Globus pallidus (tissue), 1 donor: ENCODE measurements around the gene MMAB.

Experiments
- DNase-seq: peaks from one replicate; pipeline ENCODE4 v3.0.0-alpha.2; 2015; ENCODE audit warnings: low spot score

Gene MMAB

DNA sequence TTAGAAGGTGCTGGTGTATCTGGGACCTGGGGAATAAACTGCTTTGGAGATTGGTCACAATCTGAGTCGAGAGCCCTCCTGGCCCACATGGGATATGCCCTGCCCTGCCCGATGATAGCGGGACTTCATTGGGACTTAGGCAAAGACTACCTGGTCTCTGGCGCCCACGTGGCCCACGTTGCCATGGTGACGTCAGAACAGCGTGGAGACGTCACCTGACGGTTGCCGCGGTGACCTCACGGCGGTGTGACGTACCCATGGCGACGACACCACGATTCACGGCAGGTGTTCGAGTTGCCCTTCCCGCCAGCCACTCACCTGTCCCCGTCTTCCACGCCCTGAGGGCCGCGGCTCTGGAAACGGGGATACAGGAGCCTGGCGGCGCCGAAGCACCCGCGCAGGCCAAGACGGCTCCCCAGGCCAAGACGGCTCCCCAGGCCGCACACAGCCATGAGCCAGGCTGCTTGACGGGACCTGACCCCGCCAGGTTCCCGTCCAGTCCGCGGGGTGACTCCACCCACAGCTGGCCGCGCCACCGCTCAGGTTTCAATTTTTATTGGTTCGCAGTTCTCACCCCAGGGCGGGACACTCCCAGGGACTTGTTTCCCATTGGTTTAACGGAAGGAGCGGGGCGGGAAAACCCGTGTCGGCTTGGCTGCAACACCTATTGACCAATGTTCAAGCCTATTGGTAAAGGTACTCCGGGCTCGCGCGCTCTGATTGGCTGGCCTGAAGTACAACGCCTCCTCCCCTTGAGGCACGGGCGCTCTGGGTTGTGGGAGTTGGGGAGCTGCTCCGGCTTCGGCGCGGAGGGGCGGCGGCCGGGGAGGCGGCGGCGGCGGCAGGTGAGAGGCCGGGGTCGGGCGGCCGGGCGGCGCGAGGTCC, at the start of gene MMAB, which contains the start of gene MVK:
MMAB (minus strand) TSS at position 476 of the 885 bp plus-strand sequence; CDS start at position 452, 24 bp downstream.
MVK (plus strand) TSS at position 766 of the 885 bp plus-strand sequence. CDS start 1,029 bp downstream, outside the sequence.
- DNase-seq, result peak; percentile 98

DNA sequence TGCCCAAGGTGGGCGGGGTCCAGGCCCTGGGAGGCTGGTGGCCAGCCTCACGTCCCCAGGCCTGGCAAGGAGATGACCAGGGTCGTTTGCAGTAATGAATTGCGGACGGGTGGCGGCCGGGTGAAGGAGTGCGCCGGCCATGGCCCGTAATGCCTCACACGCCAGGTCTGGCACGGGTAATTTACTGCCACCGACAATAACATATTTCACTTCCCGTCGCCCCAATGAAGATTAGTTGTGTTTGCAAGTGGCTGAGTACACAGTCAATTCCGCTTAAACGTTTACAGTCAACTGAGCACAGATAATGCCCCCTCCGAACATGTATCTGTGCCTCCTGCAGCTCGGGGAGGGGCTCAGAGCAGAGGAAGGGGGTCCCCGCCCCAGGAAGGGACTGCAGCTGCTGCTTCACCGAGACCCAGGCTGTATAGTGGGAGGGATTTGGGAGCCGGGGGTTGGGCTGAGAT, 48.6 kb upstream of the MMAB start:
- DNase-seq, result no peak

DNA sequence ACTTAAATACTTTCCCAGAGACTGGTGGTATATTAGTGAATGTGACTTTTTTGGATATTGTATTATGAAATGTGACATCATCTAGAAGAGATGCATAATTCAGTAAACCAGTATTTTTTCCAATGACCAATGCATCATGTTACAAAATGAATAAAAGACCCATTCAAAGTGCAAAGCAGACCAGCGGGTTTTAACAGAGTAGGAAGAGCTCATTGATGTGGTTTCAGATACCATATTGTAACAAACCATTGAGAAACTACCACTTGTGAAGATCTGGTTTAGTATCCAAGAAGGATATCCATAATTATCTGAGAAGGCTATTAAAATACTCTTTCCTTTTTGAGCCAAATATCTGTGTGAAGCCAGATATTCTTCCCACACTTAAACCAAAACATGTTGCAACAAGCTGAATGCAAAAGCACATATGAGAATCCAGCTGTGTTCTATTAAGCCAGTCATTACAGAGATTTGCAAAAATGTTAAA, 47.9 kb upstream of the MMAB start:
- no peak for DNase-seq

DNA sequence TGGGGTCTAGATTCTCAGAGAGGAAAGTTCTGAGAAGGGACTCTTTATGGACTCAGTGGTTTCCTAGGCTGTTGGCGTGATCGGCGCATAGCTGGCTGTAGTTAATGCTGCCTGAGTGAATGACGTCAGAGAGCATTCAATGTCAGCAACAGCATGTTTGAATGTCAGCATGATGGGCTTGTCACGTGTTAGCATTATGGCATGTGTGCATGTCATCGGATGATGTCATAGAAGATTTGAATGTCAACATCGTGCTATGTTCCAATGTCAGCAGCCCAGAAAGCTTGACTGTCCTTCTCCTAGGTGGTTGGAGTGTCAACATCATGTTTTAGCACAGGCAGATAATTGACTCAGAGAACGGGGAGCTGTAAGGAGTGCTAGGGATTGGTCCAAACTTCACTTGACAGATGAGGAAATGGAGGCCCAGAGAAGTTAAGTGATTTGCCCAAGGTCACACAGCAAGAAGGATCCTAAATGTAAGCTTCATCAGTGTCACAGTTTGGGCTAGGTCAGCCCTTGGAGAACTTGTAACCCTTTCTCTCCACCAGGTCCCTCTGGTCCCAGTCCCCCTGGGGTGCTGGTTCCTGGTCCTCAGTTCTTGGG, 45.8 kb upstream of the MMAB start:
- no peak for DNase-seq

DNA sequence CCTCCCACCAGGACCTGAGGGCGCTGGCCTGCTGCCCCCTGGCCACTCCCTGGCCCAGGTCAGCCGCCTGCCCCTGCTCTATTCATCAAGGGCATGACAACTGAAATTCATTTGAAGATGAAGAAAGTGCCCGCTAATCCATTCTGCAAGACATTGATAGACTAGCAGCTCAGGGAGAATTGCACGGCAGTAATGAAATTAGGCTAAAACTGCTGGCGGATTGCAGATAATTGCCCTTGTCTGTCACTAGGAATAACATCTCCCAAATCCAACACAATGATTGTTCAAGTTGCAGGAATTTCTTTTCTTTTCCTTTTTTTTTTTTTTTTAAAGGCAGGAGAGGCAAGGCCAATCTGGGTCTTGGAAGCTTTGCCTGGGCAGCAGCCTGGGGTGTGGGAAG, 44.8 kb upstream of the MMAB start:
- DNase-seq, result no peak

DNA sequence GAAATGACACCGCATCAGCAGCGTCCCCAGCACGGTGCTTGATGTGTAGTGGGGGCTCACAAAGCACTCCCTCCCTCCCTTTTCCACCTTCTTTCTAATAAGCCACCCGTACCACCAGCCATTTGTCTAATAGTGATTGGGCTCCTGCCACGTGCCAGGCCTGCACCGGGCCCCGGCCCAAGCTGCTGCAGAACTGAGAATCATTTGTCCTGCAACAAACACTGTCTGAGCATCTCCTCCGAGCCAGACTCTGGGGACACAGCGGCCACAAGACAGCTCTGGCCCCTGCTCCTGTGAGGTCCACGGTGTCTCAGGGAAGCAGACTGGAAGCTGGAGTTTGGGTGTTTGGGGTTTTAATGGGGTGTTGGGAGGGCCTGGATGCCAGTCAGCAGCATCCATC, 44.2 kb upstream of the MMAB start:
- DNase-seq, result peak; percentile 95

DNA sequence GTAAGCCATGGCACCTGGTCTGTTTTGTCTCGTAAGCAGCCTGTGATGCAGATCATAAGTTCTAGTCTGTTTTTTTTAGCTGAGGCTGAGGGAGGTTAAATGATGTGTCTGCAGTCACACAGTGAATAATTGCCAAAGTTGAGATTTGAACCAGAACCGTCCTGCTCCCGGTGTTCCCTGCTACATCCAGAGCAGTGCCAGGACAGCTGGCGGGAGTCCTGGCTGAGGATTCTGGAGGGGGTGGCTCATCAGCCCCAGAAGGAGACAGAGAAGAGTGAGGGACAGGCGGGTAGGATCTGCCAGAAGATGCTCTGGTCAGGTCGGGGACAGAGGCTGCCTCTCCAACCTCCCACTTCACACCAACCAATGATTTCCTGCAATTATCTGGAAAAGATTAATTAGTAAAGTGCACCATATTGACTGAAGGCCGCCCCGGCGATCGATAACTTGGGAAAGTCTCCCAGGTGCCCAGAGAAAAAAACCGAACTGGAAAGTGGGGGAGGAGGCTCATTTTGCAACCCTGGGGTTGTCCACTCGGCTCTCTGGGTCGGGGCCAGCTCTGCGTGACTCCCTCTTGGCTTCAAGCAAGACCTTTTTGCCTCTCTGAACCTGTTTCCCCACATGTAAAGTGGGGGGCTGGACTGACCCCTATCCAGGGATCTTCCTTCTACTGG, 42.4 kb upstream of the MMAB start:
- no peak for DNase-seq

DNA sequence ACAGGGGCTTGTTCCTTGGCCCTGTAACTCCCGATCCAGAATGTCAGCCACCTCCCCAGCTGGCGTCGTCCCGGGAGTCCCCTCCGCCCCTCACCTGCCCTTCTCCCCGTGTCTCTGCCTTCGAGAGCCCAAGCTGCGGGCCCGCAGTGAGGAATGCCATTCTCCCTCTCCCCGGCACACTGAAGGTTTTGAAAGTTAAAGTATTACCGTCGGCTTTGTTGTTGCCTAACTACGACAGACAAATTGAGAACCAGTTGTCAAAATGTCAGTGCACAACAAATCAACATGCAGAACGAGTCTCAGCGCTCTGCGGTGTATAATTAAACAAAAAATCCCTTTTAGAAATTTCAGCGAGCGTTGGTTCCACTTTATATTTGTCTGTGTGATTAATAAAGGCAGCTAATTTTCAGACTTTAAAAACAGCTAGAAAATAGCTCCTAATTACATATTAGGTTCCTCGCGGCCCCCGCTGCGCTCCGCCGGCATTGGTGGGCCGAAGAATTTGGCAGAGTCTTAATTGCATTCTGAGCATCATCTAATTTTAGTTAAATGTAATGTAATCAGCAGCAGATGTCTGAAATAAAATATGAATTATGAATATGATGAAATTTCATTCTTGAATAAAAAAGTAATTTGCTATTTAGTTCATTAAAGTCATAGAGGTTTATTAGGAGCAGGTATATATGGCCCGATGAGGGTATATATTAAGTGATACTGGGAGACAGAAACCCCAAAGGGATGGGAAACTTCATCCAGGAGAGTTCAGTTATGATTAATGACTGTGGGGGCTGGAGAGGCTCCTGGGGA, 40.5 kb upstream of the MMAB start:
- DNase-seq, result no peak

DNA sequence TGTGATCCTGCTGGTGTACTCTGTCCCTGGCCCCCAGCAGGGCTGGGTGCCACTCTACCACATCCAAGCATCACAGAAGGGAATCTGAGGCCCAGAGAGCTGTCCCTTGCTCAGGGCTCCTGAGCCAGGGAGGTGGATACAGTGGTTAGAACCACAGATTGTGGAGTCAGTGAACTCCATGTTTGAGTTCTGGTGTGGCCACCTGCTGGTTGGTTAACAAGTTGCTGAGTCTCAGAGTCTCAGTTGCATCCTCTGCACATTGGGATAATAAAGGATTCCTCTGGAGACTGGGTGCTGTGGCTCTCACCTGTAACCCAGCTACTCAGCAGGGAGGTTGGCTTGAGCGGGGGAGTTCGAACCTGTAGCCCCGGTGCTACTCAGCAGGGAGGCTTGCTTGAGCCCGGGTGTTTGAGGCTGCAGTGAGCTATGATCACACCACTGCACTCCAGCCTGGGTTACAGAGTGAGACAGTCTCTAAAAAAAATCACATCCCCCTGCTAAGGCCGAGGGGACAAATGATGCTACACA, 39.7 kb upstream of the MMAB start:
- DNase-seq, result no peak

DNA sequence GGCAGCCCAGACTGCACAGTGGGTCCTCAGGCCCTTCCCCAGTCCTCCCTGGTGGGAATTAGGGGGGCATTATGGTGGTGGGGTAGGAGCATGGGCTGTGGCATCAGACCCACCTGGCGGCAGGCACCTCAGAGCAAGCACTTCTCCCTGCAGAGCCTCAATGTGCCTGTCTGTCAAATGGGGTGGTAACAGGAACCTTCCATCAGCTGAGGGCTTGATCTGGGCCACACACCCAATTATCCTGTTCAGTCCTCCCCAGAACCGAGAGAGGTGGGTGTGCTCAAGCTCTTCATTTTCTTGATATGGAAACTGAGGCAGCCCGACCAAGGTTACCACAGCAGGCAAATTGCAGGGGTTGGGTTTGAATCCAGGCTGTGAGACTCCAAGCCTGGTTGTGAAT, 38.7 kb upstream of the MMAB start:
- DNase-seq, result no peak

DNA sequence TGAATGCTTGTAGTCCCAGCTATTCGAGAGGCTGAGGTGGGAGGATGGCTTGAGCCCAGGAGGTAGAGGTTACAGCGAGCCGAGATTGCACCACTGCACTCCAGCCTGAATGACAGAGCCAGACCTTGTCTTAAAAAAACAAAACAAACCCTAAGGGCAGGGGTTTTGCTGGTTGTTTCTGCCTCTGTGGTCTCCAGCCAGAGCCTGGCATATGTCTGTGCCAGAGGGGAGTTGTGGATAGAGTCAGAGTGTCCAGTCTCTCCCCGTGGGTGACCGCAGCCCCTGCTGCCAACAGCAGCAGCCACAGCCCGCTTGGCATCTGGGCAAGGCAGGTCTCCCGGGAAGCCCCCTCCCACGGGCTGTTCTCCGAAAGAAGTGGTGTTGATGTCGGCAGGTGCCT, 37.9 kb upstream of the MMAB start:
- no peak for DNase-seq

DNA sequence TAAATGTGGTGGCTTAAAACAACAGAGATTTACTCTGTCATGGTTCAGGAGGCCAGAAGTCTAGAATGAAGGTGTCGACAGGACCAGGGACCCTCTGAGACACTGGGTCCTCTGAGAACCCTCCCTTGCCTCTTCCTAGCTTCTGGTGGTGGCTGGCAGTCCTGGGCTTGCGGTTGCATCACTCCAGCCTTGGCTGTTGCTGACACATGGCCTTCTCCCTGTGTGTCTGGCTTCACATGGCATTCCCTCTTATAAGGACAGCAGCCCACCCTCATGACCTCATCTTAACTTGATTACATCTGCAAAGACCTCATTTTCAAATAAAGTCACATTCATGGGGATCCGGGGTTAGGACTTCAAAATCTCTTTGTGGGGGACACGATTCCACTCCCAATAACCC, 37.2 kb upstream of the MMAB start:
- no peak for DNase-seq

DNA sequence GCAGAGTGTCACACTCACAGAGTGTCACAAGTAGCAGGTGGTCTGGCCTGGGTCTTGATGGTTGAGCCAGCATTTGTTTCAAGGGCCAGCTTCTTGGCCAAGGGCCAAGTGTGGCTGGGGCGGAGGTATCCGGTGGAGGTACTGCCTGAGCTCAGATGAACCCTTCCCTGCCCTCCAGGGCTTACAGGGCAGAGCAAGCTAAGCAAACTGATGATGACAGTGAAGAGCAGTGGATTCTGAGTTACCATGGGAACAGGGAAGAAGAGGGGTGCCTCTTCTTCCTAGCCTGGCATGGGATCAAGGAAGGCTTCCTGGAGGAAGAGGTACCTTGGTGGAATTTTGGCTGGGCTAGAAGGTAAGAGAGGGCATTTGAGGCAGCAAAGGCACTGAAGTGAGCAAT, 36.0 kb upstream of the MMAB start:
- no peak for DNase-seq

DNA sequence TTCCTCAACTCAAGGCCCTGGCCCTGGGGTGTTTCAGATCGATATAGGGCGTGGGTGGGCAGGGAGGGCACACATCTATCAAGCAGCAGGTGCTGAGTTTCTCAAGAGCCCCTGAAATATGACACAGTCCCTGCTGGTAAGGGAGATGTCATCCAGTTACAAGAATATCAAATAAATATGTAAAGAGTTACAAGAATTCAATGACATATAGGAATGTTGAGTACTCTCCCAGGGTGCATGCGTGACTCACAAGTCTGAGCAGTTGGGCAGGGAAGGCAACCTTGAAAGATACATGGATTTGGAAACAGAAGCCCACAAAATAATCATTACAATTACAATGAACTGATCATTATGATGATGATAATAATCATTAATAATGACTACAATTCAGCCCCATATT, 35.5 kb upstream of the MMAB start:
- no peak for DNase-seq

DNA sequence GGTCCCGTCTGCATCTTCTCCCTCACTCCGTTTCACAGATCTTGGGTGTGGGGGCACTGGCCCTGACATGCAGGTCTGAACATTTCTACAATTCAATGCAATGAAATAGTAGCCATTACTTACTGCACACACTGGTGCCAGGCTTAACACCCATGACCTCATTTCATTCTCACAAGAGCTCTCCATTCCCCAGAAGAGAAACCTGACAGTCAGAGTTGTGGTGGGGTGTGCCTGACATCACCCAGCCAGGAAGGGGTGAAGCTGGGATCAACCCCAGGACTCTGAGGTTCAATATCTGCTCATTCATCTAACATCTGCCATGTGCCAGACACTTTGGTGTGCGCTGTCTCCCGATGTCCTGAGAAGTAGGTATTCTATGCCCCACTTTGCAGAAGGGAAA, 35.0 kb upstream of the MMAB start:
- no peak for DNase-seq

DNA sequence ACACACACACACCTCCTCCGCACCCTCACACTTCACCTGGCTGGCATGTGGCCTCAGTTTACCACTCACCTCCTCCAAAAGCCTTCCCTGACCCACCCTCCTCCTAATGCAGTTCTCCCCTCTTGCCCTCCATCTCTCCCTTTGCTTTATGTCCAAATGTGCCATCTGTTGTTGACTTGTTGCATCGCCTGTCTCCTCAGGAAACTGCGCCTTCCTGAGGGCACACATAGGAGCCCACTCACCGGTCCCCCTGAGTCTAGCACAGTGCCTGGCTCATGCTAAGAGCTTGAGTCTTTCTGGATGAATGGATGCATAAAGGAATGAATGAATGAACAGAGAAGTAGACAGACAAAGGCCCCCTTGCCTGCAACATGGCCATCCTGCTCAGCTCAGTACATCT, 34.3 kb upstream of the MMAB start:
- DNase-seq, result no peak

DNA sequence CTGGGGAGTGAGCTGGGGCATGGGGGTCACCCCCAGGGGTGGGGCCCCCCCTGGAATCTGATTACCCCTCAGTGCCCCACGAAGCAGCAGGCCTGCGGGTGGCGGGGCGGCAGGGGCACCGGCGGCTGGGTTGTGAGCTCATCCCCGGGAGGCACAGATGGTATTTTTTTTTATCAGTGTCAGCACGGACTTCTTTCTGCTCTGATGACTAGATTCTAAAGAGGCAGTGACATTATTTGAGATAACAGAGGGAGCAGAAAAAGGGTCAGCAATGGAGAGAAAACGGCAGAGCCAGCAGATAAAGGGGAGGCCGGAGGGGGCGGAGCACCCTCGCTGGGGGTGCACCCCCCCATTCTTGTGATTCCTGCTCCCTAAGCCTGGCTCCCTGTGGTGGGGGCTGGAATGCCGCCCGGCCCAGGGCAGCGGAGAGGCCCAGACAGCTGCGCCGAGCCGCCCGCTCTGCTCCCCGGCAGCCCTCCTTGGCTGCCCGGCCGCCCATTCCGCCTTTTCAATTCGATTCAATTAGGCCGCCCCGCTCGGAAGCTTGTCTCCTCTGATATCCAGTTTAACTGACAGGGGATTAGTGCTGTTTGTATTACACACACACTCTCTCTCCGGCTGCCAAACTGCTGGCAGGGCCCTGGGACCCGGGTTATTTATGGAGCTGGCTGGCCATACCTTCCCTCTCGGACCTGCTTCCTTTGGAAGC, 33.2 kb upstream of the MMAB start:
- DNase-seq, result peak; percentile 88

DNA sequence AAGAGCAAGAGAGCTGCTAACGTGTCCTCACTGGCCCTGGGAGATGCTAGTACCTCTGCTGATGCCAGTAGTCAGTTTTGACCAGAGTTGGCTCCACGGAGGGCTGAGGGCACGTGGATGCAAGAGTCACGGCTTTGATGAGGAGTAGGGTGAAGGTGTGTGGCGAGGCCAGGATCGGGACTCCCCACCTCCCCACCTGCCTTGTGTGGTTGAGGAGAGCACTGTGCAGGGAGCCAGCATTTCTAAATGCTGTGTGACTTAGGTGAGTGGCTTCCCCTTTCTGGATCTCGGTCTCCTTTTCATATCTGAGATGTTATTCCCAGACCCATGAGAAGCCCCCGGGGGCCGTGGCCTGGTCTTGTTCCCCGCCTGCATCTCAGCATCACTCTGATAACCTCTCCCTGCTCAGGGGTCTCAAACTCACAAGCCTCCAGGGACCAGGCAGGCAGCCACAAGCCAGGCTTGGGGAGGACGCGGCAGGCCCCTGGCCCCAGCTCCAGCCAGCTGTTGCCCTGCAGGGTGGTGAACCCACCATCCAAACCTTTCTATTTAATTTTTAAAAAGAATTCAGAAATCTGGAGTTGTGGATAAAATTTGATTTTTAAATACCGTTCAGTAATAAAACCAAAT, 32.4 kb upstream of the MMAB start:
- DNase-seq, result no peak

DNA sequence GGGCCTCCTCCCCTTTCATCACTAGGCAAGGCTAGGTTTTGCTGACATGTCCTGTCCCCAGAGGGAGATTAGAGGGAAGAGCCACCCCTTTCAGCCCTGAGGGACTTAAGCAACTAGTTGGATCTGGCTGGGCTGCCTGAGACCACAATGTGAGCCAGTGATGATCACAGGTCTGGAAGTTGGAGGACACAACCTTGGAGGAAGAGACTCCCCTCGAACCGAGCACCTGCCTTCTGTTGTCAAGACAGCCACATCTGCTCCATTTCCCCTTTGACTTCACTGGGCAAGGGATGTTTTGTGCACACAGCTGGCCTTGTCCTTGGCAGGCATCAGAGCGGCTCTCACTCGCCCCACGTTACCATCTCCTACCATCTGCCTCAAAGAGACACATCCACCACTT, 31.7 kb upstream of the MMAB start:
- no peak for DNase-seq

DNA sequence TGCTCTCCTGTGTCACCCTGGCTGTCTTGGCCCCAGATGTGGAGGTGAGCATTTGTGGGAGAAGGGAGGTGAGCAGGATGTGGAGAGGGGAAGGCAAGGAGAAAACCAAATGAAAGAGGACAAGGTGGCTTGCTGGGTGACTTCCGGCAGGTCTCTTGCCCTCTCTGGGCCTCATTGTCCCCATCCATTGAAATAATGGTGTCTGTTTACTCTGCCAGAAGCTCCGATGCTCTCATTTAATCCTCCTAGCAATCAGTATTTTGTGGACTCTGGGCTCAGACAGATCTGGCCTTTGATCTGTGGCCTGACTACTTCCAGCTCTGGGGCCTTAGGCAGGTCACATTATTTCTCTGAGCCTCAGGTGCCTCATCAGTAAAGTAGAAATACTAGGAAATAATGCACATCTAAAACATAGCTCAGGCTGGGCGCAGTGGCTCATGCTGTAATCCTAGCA, 30.9 kb upstream of the MMAB start:
- DNase-seq, result no peak
